Gastroesophageal sphincter (tissue), 4 donors: ENCODE results near the gene ERVK3-1. TPM values are rescaled to one million over a fixed set of nuclear protein-coding genes. Genes with fewer than 3 reads are reported as not detected.

Source experiments
- ATAC-seq: fragments of 150-250 bp; one replicate; pipeline ENCODE4 v1.9.1; 2016; ENCODE audit warnings: mild to moderate bottlenecking, moderate library complexity
- H3K27ac ChIP-seq, 4 donors: fragments of 200-600 bp; sonication (generic) in 3 of 4; 1 replicate in 3 of 4; 2 replicates in 1 of 4; pipeline ENCODE4 v1.5.1; 2016 to 2019
- H3K27me3 ChIP-seq: fragments of 200-600 bp; sonication (generic); one replicate; pipeline ENCODE4 v1.5.1; 2019
- H3K36me3 ChIP-seq, 2 donors: fragments of 200-600 bp; sonication (generic); one replicate each; pipeline ENCODE4 v1.5.1; 2019; ENCODE audit warnings: control low read depth in 1 of 2
- H3K4me1 ChIP-seq, 3 donors: fragments of 200-600 bp; sonication (generic); 1 replicate in 2 of 3; 2 replicates in 1 of 3; pipeline ENCODE4 v1.5.1; 2016 to 2019; ENCODE audit warnings: control low read depth in 2 of 3
- H3K4me3 ChIP-seq, 2 donors: fragments of 200-600 bp; sonication (generic); one replicate each; pipeline ENCODE4 v1.5.1; 2019; ENCODE audit warnings: mild to moderate bottlenecking in 1 of 2, moderate library complexity in 1 of 2
- H3K9me3 ChIP-seq, 3 donors: fragments of 200-600 bp; sonication (generic); one replicate each; pipeline ENCODE4 v1.5.1; 2017 to 2019; ENCODE audit warnings: control low read depth in 2 of 3
- EP300 ChIP-seq: sonication (generic); formaldehyde crosslinking; IDR thresholded peaks from one replicate; pipeline ENCODE4 v1.6.1; 2017; ENCODE audit warnings: antibody characterized with exemption, mild to moderate bottlenecking
- POLR2A ChIP-seq, 2 donors: fragments of 450-650 bp; IDR thresholded peaks; one replicate each; pipeline ENCODE4 v1.6.1; 2017; ENCODE audit warnings: antibody characterized with exemption in 2 of 2, mild to moderate bottlenecking in 2 of 2, moderate library complexity in 1 of 2
- POLR2AphosphoS5 ChIP-seq: sonication (generic); formaldehyde crosslinking; IDR thresholded peaks from one replicate; pipeline ENCODE4 v1.6.1; 2017; ENCODE audit warnings: antibody characterized with exemption
- WGBS, 2 donors: methylation state at CpG; one replicate each; pipeline ENCODE4 v1.1.5; 2018; ENCODE audit warnings: low coverage in 1 of 2; 5-methylcytosine and 5-hydroxymethylcytosine counted together
- total RNA-seq, 4 donors: library from RNA; depleted of rRNA; stranded (reverse); fragments of >200 nt; gene quantifications; one replicate each; pipeline ENCODE4 v1.1.0, GENCODE V29; 2016
- TF ChIP-seq, protein P1 (sequence below), 4 experiments: fragments of 200-600 bp in 2 of 4; fragments of 450-650 bp in 2 of 4; sonication (generic) in 1 of 4; IDR thresholded peaks; one replicate each; pipeline ENCODE4 v1.5.1; 2017 to 2019; ENCODE audit warnings: antibody characterized with exemption in 4 of 4, mild to moderate bottlenecking in 2 of 4, moderate library complexity in 2 of 4

ERVK3-1 gene
- total RNA-seq, 4 donors from 2014 or later, result 31.7 to 67.2 (median 41.5) TPM

DNA sequence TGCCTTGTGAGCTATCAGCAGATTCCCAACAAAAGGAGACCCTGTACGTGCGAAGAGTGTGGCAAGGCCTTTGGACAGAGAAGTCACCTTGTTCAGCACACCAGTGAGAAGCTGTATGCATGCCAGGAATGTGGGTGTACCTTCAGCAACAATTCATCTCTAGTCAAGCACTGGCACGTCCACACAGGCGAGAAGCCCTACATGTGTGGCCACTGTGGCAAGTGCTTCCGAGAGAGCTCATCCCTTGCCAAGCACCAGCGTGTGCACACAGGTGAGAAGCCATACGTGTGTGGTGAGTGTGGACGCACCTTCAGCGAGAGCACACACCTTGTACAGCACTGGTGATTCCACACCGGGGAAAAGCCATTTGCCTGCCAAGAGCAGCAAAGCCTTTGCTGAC lies 14.1 kb downstream of the ERVK3-1 start:
- no peak overlapping the region for H3K27ac ChIP-seq
- no peak overlapping the region for H3K4me3 ChIP-seq
- no peaks in the 10 kb centered on the region for H3K9me3 ChIP-seq
- no peaks in the 10 kb centered on the region for H3K27me3 ChIP-seq
- peaks cover 0 to 67% of the 10 kb centered on the region in 2 donors for H3K36me3 ChIP-seq
- 100% methylated on average over 1 to 3 of the region's 10 CpGs for WGBS, 2 donors
- no peak for ATAC-seq
- TF ChIP-seq POLR2AphosphoS5, result no peak
- TF ChIP-seq POLR2A (IDR thresholded peaks at IDR 0.05), result no peak
- TF ChIP-seq, protein P1, sequence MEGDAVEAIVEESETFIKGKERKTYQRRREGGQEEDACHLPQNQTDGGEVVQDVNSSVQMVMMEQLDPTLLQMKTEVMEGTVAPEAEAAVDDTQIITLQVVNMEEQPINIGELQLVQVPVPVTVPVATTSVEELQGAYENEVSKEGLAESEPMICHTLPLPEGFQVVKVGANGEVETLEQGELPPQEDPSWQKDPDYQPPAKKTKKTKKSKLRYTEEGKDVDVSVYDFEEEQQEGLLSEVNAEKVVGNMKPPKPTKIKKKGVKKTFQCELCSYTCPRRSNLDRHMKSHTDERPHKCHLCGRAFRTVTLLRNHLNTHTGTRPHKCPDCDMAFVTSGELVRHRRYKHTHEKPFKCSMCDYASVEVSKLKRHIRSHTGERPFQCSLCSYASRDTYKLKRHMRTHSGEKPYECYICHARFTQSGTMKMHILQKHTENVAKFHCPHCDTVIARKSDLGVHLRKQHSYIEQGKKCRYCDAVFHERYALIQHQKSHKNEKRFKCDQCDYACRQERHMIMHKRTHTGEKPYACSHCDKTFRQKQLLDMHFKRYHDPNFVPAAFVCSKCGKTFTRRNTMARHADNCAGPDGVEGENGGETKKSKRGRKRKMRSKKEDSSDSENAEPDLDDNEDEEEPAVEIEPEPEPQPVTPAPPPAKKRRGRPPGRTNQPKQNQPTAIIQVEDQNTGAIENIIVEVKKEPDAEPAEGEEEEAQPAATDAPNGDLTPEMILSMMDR (IDR thresholded peaks at IDR 0.05), result no peak
- no peak for TF ChIP-seq EP300
- no peaks in the 10 kb centered on the region for H3K4me1 ChIP-seq

DNA sequence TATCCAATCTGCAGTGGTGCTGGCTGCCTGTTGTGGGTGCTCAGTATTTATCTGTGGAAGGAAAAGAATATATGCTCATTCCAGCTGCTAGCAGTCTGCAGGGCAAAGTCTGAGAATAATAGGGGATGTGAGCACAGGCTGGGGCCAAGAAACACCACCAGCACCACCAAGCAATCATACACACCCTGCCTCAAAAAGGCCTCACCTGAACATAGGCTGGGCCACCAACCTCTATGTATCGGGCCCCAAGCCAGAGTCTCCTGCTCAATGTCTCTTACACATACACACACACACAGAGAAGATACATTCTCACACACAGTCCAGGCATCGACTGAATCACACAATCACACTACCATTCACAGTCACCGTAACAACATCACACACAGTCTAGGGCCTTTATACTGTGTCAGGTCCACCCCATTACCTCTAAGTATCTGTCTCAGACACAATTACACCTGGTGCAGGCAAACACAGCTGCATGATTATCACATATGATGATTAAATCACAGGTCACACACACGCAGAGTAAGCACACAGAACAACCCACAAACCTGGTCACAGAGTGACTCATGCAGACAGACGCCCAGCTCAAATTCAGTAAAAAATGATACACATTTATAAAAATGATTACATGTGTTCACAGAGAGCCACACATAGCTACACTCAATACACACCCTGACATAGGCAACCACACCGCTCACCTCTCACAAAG lies 20.3 kb downstream of the ERVK3-1 start:
- no peaks in the 10 kb centered on the region for H3K27me3 ChIP-seq
- no peaks in the 10 kb centered on the region for H3K9me3 ChIP-seq
- peaks cover 0 to 28% of the 10 kb centered on the region in 2 donors for H3K36me3 ChIP-seq
- TF ChIP-seq, protein P1 (IDR thresholded peaks at IDR 0.05), result no peak
- ATAC-seq, result no peak
- peak overlapping the region in 1 of 2 donors; percentile 75 for H3K4me3 ChIP-seq
- peaks cover 3 to 38% (median 15%) of the 10 kb centered on the region in 3 donors for H3K4me1 ChIP-seq
- no peak overlapping the region for H3K27ac ChIP-seq
- WGBS, 2 donors, result 87 to 89% methylated on average over 3 to 6 of the region's 6 CpGs

- H3K9me3 ChIP-seq, result no peaks in the 10 kb centered on the region
- peaks cover 0 to 24% of the 10 kb centered on the region in 2 donors for H3K36me3 ChIP-seq
- peaks cover 3 to 38% (median 15%) of the 10 kb centered on the region in 3 donors for H3K4me1 ChIP-seq
- WGBS, 2 donors, result 3 to 30% methylated on average over 3 to 9 of the region's 9 CpGs
- ATAC-seq, result no peak
- H3K27me3 ChIP-seq, result no peaks in the 10 kb centered on the region
- peak overlapping the region; percentile 64 to 75 for H3K4me3 ChIP-seq
- TF ChIP-seq POLR2AphosphoS5 (no peak), POLR2A (IDR thresholded peaks at IDR 0.05) (no peak), EP300 (no peak)
- TF ChIP-seq, protein P1 (IDR thresholded peaks at IDR 0.05), result no peak
- peak overlapping the region in 3 of 4 donors; percentile 95 to 97 (median 97) for H3K27ac ChIP-seq
These were observed 21.3 kb downstream of the ERVK3-1 start for GRCh38 chr19:58326501-58326913.

DNA sequence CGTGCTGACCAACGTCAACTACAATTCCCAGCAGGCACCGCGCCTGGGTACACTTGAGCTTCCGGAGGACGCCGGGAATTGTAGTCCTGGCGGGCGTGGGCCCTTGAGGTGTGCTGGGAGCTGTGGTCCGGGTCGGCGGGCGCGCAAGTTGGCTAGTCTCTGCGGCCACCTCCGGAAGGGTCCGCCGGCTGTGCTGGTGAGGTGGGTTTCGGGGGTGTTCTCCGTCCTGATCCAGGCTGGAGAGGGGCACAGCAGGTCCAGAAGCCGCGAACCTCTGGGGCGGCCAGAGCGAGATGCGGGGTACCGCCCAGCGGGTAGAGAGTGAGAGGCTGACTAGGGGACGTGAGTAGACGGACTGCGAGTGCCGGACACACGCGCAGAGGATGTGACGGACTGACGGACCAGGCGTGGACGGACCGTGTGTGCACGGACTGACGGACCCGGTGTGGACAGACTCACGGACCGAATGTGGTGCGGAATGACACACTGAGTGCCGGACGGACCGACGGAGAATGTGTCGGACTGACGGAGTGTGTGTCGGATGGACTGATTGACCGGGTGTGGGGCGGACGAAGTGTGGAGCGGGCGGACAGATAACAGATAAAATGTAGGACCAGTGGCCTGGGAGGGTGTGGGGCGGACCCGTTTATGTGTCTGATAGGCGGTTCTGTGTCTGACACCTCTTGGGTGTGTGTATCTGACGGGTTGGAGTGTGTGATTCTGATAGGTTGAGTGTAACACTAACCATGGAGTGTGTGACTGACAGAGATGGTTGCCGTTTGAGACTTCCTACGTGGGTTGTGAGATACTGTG lies 21.9 kb downstream of the ERVK3-1 start, which contains the start of gene ZSCAN22:
Gene ZSCAN22 (plus strand): TSS at position 81 of the 813 bp plus-strand sequence. CDS start 7,809 bp downstream, outside the sequence.
- Histone ChIP-seq H3K27ac (peak within 1 kb of the TSS; percentile 76 to 97 (median 96)), H3K9me3 (no peaks in the 10 kb centered on the region), H3K4me3 (peak within 1 kb of the TSS; percentile 64 to 75), H3K4me1 (peaks cover 3 to 38% (median 15%) of the 10 kb centered on the region in 3 donors), H3K27me3 (no peaks in the 10 kb centered on the region), H3K36me3 (peaks cover 0 to 18% of the 10 kb centered on the region in 2 donors)
- 0% methylated on average over 19 to 29 of the region's 62 CpGs for WGBS, 2 donors
- peak; percentile 40 to 59 for TF ChIP-seq POLR2A (IDR thresholded peaks at IDR 0.05)
- TF ChIP-seq, protein P1 (IDR thresholded peaks at IDR 0.05), result peak in 2 of 4 experiments; percentile 9 to 18
- TF ChIP-seq POLR2AphosphoS5, result peak; percentile 52
- no peak for TF ChIP-seq EP300
- ATAC-seq, result peak; percentile 98
